Breast epithelium (tissue), 4 donors: ENCODE data around the gene MGAT4A. TPM values are rescaled to one million over a fixed set of nuclear protein-coding genes. Genes with fewer than 3 reads are reported as not detected.

Experiments used
- DNase-seq, 2 donors: peaks; one replicate each; pipeline ENCODE4 v3.0.0-alpha.2; 2019; ENCODE audit warnings: low spot score in 2 of 2
- H3K27ac ChIP-seq, 2 donors: fragments of 200-600 bp; sonication (generic) in 1 of 2; one replicate each; pipeline ENCODE4 v1.5.1; 2016 to 2019; ENCODE audit warnings: mild to moderate bottlenecking in 1 of 2
- H3K27me3 ChIP-seq, 2 donors: fragments of 200-600 bp; sonication (generic) in 1 of 2; one replicate each; pipeline versions ENCODE4 v1.5.1 to v1.6.0; 2017 to 2019; ENCODE audit warnings: control low read depth in 1 of 2, mild to moderate bottlenecking in 1 of 2
- H3K36me3 ChIP-seq: fragments of 200-600 bp; one replicate; pipeline ENCODE4 v1.5.1; 2019
- H3K4me1 ChIP-seq, 2 donors: fragments of 200-600 bp; sonication (generic); one replicate each; pipeline ENCODE4 v1.5.1; 2016 to 2019; ENCODE audit warnings: control low read depth in 1 of 2
- H3K4me3 ChIP-seq, 3 donors: fragments of 200-600 bp; sonication (generic); 1 replicate in 2 of 3; 2 replicates in 1 of 3; pipeline ENCODE4 v1.5.1; 2016 to 2019; ENCODE audit warnings: mild to moderate bottlenecking in 3 of 3, moderate library complexity in 2 of 3
- H3K9me3 ChIP-seq, 2 donors: fragments of 200-600 bp; sonication (generic) in 1 of 2; one replicate each; pipeline ENCODE4 v1.5.1; 2016 to 2019; ENCODE audit warnings: control low read depth in 1 of 2
- CTCF ChIP-seq, 3 donors: fragments of 450-650 bp; IDR thresholded peaks; one replicate each; pipeline ENCODE4 v1.5.1; 2016 to 2017; ENCODE audit warnings: antibody characterized with exemption in 3 of 3, mild to moderate bottlenecking in 3 of 3, moderate library complexity in 3 of 3
- POLR2A ChIP-seq: fragments of 450-650 bp; IDR thresholded peaks from one replicate; pipeline ENCODE4 v1.6.1; 2016; ENCODE audit warnings: antibody characterized with exemption, mild to moderate bottlenecking, moderate library complexity
- POLR2AphosphoS5 ChIP-seq, 3 donors: sonication (generic); formaldehyde crosslinking; IDR thresholded peaks; one replicate each; pipeline ENCODE4 v1.6.1; 2017; ENCODE audit warnings: antibody characterized with exemption in 3 of 3
- intact Hi-C: fragments of 100-400 bp; cut with DNase I; formaldehyde crosslinking; loops from one replicate; pipeline ENCODE4 v1.15.1; 2023; ENCODE audit warnings: low total_unique reads
- total RNA-seq, 3 donors: library from RNA; depleted of rRNA; stranded (reverse); fragments of >200 nt; gene quantifications; one replicate each; pipeline ENCODE4 v1.1.0, GENCODE V29; 2016

MGAT4A gene
- total RNA-seq, 3 donors from 2014 or later, result 28.6 to 41.1 (median 34.4) TPM

GRCh38 chr2:98658816-98659490 is 72.0 kb downstream of the MGAT4A start:
- Histone ChIP-seq H3K36me3 (no peaks in the 10 kb centered on the region), H3K27ac (no peak overlapping the region), H3K9me3 (no peaks in the 10 kb centered on the region), H3K27me3 (no peaks in the 10 kb centered on the region), H3K4me1 (no peaks in the 10 kb centered on the region), H3K4me3 (no peak overlapping the region)
- no peak for DNase-seq
- intact Hi-C loops, result no loop called here
- no peak for TF ChIP-seq POLR2AphosphoS5 (IDR thresholded peaks at IDR 0.05)
- no peak for TF ChIP-seq CTCF (IDR thresholded peaks at IDR 0.05)

- no peak overlapping the region for H3K27ac ChIP-seq
- no peaks in the 10 kb centered on the region for H3K27me3 ChIP-seq
- H3K4me1 ChIP-seq, result no peaks in the 10 kb centered on the region
- no peak overlapping the region for H3K4me3 ChIP-seq
- H3K36me3 ChIP-seq, result no peaks in the 10 kb centered on the region
- TF ChIP-seq POLR2A (no peak), CTCF (IDR thresholded peaks at IDR 0.05) (no peak), POLR2AphosphoS5 (IDR thresholded peaks at IDR 0.05) (no peak)
- no peak for DNase-seq
- H3K9me3 ChIP-seq, result no peaks in the 10 kb centered on the region
- intact Hi-C loops, result no loop called here
Observed at GRCh38 chr2:98656800-98657199, 74.1 kb downstream of the MGAT4A start.

GRCh38 chr2:98654699-98655495 is 76.0 kb downstream of the MGAT4A start:
- TF ChIP-seq POLR2AphosphoS5 (IDR thresholded peaks at IDR 0.05) (no peak), POLR2A (no peak), CTCF (IDR thresholded peaks at IDR 0.05) (no peak)
- H3K4me1 ChIP-seq, result no peaks in the 10 kb centered on the region
- no peaks in the 10 kb centered on the region for H3K9me3 ChIP-seq
- no peak overlapping the region for H3K27ac ChIP-seq
- no peak overlapping the region for H3K4me3 ChIP-seq
- H3K27me3 ChIP-seq, result no peaks in the 10 kb centered on the region
- DNase-seq, result no peak
- no peaks in the 10 kb centered on the region for H3K36me3 ChIP-seq
- intact Hi-C loops, result no loop called here

- Histone ChIP-seq H3K36me3 (no peaks in the 10 kb centered on the region), H3K27me3 (no peaks in the 10 kb centered on the region), H3K4me3 (no peak overlapping the region), H3K27ac (no peak overlapping the region), H3K9me3 (no peaks in the 10 kb centered on the region), H3K4me1 (no peaks in the 10 kb centered on the region)
- intact Hi-C loops, result no loop called here
- no peak for DNase-seq
- TF ChIP-seq CTCF (IDR thresholded peaks at IDR 0.05) (no peak), POLR2A (no peak), POLR2AphosphoS5 (IDR thresholded peaks at IDR 0.05) (no peak)
Observed at GRCh38 chr2:98650998-98651397, 79.9 kb downstream of the MGAT4A start.

- Histone ChIP-seq H3K27ac (no peak overlapping the region), H3K4me1 (no peaks in the 10 kb centered on the region), H3K4me3 (no peak overlapping the region), H3K36me3 (no peaks in the 10 kb centered on the region), H3K9me3 (no peaks in the 10 kb centered on the region), H3K27me3 (no peaks in the 10 kb centered on the region)
- intact Hi-C loops, result loop anchor here (10.0 kb wide), 1 partner anchor 185 kb away; no protein-coding TSS in a partner anchor
- TF ChIP-seq CTCF (IDR thresholded peaks at IDR 0.05) (no peak), POLR2A (no peak), POLR2AphosphoS5 (IDR thresholded peaks at IDR 0.05) (no peak)
- DNase-seq, result no peak
Observed at GRCh38 chr2:98649992-98650375, 80.9 kb downstream of the MGAT4A start.
